Measurements from ENCODE around the gene MTG2. TPM values are rescaled to one million over a fixed set of nuclear protein-coding genes. Genes with fewer than 3 reads are reported as not detected.

Gene MTG2
- total RNA-seq, 1 donor from 2014 or later = 31.5 TPM

GRCh38 chr20:62246872-62247652 is 64.2 kb downstream of the MTG2 start:
- Mint-ChIP-seq H3K4me1 (ENCODE audit: low read depth, unreplicated experiment) (peaks cover 2% of the 10 kb centered on the region), H3K4me3 (ENCODE audit: unreplicated experiment) (no peak overlapping the region), H3K27me3 (ENCODE audit: low read depth, unreplicated experiment) (no peaks in the 10 kb centered on the region), H3K36me3 (ENCODE audit: low read depth, unreplicated experiment) (peaks cover 5% of the 10 kb centered on the region), H3K9me3 (ENCODE audit: unreplicated experiment) (no peaks in the 10 kb centered on the region), H3K27ac (ENCODE audit: unreplicated experiment) (no peak overlapping the region)
- DNase-seq (ENCODE audit: low read depth) = no peak
- no peak overlapping the region for H2AFZ ChIP-seq (ENCODE audit: low read depth, low read length)
- peaks cover 92% of the 10 kb centered on the region for H4K20me1 ChIP-seq (ENCODE audit: insufficient read depth, low read length)
- no peaks in the 10 kb centered on the region for H3K36me3 ChIP-seq (ENCODE audit: insufficient read depth, low read length)
- H3K4me2 ChIP-seq (ENCODE audit: low read length) = no peak overlapping the region
- no peaks in the 10 kb centered on the region for H3K4me1 ChIP-seq (ENCODE audit: insufficient read depth, low read length)
- no peak overlapping the region for H3K9ac ChIP-seq (ENCODE audit: low read length)
- no peak overlapping the region for H3K27ac ChIP-seq (ENCODE audit: low read depth, low read length)
- H3K79me2 ChIP-seq (ENCODE audit: insufficient read depth, low read length) = peaks cover 78% of the 10 kb centered on the region
- H3K9me3 ChIP-seq (ENCODE audit: insufficient read depth, low read depth, low read length) = no peaks in the 10 kb centered on the region
- no peak for FAIRE-seq
- TF ChIP-seq EZH2 (IDR thresholded peaks at IDR 0.05; ENCODE audit: insufficient read depth, low read length) (no peak), CTCF (IDR thresholded peaks at IDR 0.05; ENCODE audit: insufficient read depth, low read depth, low read length) (no peak)
- H3K27me3 ChIP-seq (ENCODE audit: insufficient read depth, low read length) = no peaks in the 10 kb centered on the region
- no peak overlapping the region for H3K4me3 ChIP-seq (ENCODE audit: insufficient read depth, low read depth, low read length)

- H3K36me3 Mint-ChIP-seq (ENCODE audit: low read depth, unreplicated experiment) = peaks cover 10% of the 10 kb centered on the region
- H3K27me3 Mint-ChIP-seq (ENCODE audit: low read depth, unreplicated experiment) = no peaks in the 10 kb centered on the region
- H3K9me3 Mint-ChIP-seq (ENCODE audit: unreplicated experiment) = no peaks in the 10 kb centered on the region
- H3K27me3 ChIP-seq (ENCODE audit: insufficient read depth, low read length) = no peaks in the 10 kb centered on the region
- H3K27ac ChIP-seq (ENCODE audit: low read depth, low read length) = no peak overlapping the region
- no peak overlapping the region for H3K9ac ChIP-seq (ENCODE audit: low read length)
- no peak overlapping the region for H2AFZ ChIP-seq (ENCODE audit: low read depth, low read length)
- H3K9me3 ChIP-seq (ENCODE audit: insufficient read depth, low read depth, low read length) = no peaks in the 10 kb centered on the region
- no peaks in the 10 kb centered on the region for H3K4me1 ChIP-seq (ENCODE audit: insufficient read depth, low read length)
- peaks cover 91% of the 10 kb centered on the region for H4K20me1 ChIP-seq (ENCODE audit: insufficient read depth, low read length)
- TF ChIP-seq EZH2 (IDR thresholded peaks at IDR 0.05; ENCODE audit: insufficient read depth, low read length) (no peak), CTCF (IDR thresholded peaks at IDR 0.05; ENCODE audit: insufficient read depth, low read depth, low read length) (no peak)
- H3K79me2 ChIP-seq (ENCODE audit: insufficient read depth, low read length) = peaks cover 74% of the 10 kb centered on the region
- FAIRE-seq (no peak), DNase-seq (ENCODE audit: low read depth) (no peak)
- no peak overlapping the region for H3K4me3 Mint-ChIP-seq (ENCODE audit: unreplicated experiment)
- no peak overlapping the region for H3K27ac Mint-ChIP-seq (ENCODE audit: unreplicated experiment)
- H3K4me3 ChIP-seq (ENCODE audit: insufficient read depth, low read depth, low read length) = no peak overlapping the region
- H3K4me2 ChIP-seq (ENCODE audit: low read length) = no peak overlapping the region
- H3K36me3 ChIP-seq (ENCODE audit: insufficient read depth, low read length) = no peaks in the 10 kb centered on the region
- peaks cover 3% of the 10 kb centered on the region for H3K4me1 Mint-ChIP-seq (ENCODE audit: low read depth, unreplicated experiment)
These were observed 66.2 kb downstream of the MTG2 start for GRCh38 chr20:62248890-62249560.

All from astrocyte (in vitro differentiated cells and primary cell).